22Rv1 (cell line): ENCODE measurements around the gene PDILT.

Experiments
- ZFX ChIP-seq: fragments of 450-650 bp; IDR thresholded peaks from 2 replicates; pipeline ENCODE4 v1.6.1; 2017; ENCODE audit warnings: antibody characterized with exemption, borderline replicate concordance
- TF ChIP-seq, protein P1 (sequence below): fragments of 450-650 bp; IDR thresholded peaks from 2 replicates; pipeline ENCODE4 v1.5.1; 2017; ENCODE audit warnings: mild to moderate bottlenecking

DNA sequence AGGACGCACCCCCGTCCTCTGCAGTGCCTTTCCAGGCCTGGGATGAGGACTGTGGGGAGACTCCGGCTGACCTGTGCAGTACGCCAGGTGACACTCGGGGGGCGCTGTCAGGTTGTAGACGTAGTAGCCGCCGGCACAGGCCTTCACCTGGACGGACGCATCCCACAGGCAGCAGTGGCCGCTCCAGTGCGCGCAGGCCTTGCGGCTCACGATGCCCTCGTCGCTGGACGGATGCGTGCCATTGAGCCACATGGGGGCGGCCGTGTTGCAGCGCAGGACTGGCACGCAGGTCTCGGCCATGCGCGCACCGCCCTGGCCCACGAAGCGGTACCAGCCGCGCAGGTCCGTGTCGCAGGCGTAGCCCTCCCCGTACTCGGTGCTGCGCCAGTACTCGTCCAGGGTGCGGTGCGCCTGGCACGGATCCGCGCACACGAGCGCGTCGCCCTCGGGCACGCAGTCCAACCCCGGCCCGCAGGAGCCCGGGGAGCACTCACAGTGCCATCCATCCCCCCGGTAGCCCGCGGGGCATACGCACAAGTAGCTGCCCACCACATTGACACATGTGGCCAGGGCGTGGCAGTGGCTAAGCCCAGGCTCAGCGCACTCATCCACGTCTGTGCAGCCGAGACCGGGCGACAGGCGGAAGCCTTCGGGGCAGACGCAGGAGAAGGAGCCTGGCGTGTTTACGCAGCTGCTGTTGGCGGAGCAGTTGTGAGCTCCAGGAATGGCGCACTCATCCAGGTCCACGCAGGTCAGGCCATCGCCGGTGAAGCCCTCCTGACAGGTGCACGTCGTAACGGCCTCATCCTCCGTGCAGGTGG lies 56.0 kb downstream of the PDILT start:
- TF ChIP-seq, protein P1, sequence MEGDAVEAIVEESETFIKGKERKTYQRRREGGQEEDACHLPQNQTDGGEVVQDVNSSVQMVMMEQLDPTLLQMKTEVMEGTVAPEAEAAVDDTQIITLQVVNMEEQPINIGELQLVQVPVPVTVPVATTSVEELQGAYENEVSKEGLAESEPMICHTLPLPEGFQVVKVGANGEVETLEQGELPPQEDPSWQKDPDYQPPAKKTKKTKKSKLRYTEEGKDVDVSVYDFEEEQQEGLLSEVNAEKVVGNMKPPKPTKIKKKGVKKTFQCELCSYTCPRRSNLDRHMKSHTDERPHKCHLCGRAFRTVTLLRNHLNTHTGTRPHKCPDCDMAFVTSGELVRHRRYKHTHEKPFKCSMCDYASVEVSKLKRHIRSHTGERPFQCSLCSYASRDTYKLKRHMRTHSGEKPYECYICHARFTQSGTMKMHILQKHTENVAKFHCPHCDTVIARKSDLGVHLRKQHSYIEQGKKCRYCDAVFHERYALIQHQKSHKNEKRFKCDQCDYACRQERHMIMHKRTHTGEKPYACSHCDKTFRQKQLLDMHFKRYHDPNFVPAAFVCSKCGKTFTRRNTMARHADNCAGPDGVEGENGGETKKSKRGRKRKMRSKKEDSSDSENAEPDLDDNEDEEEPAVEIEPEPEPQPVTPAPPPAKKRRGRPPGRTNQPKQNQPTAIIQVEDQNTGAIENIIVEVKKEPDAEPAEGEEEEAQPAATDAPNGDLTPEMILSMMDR = peak; percentile 54
- no peak for TF ChIP-seq ZFX
